ENCODE results near the gene CLASP1.
"Not testable (repeated sequence)": the region's sequence is repeated elsewhere in the genome, so short reads cannot be mapped to it uniquely, and the experiment has no call there.

Gene CLASP1

GRCh38 chr2:121319941-121320340, 329.3 kb downstream of the CLASP1 start:
- DNase-seq (ENCODE audit: low spot score): no peak

DNA sequence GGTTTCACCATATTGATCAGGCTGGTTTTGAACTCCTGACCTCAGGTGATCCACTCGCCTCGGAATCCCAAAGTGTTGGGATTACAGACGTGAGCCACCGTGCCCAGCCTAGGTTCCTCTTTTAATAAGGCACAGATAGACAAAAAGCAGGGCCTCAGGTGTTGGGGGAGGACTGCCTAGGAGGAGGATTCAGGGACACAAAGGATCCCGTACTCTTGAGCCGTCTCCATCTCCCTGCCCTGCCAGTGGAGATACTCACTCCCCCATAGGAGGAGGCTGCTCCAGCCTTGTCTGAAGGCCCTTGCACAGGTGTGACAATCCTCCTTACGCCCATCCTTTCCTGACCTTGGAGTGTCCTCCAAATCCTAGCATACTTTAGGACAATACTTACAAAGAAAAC, 332.3 kb downstream of the CLASP1 start:
- no peak for DNase-seq (ENCODE audit: low spot score)

GRCh38 chr2:121313701-121314100, 335.6 kb downstream of the CLASP1 start:
- not testable (repeated sequence) for DNase-seq (ENCODE audit: low spot score)

- DNase-seq (ENCODE audit: low spot score): no peak
These were observed 339.5 kb downstream of the CLASP1 start for GRCh38 chr2:121309801-121310200.

DNA sequence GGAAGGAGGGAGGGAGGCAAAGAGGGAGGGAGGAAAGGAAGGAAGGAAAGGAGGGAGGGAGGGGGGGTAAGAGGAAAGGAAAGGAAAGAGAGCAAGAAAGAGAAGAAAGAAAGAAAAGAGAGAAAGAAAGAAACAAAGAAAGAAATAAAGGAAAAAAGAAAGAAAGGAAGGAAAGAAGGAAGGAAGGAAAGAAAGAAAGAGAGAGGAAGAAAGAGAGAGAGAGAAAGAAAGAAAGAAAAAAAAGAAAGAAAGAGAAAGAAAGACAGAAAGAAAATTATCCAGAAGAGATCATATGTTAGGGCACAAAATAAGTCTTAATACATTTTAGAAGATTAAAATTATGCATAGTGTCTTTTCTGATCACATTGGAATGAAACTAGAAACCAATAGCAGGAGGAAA, 339.9 kb downstream of the CLASP1 start:
- DNase-seq (ENCODE audit: low spot score): no peak

- DNase-seq (ENCODE audit: low spot score): no peak
These were observed 342.2 kb downstream of the CLASP1 start for GRCh38 chr2:121307048-121307447.

GRCh38 chr2:121304941-121305340, 344.3 kb downstream of the CLASP1 start:
- no peak for DNase-seq (ENCODE audit: low spot score)

DNA sequence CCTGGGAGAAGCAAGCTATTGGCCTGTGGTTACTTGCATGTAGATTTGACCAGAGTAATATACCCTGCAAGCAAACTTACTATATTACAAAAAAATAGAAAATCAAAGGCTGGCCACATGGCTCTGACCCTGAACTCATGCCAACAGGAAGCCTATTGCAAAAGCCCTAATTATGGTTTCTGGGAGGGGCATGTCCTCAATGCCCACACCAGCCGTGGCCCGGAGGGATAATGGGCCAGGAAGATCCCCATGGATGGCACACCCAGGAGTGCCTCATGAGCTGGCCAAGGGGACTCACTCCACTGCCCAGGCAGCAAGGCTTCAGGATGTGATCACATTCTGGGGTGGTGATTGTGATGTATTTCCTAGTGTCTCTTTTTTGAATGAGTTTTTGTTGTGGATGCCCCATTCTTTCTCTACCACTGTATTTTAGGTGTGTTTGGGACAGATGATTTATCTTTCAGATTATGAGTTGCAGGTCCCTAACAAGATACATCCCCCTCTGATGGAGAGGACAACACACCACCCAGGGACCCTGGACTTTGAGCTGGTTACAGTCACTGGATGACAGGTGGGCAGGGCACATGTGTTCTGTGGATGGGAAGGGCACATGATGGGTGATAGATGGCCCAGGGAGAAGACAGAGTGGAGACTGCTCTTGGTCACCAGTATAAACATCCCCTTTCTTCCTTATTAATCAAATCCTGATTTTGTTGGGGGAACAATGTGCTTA, 345.6 kb downstream of the CLASP1 start:
- DNase-seq (ENCODE audit: low spot score): no peak

GRCh38 chr2:121301190-121301589, 348.1 kb downstream of the CLASP1 start:
- DNase-seq (ENCODE audit: low spot score): not testable (repeated sequence)

GRCh38 chr2:121298476-121298875, 350.8 kb downstream of the CLASP1 start:
- DNase-seq (ENCODE audit: low spot score): no peak

DNA sequence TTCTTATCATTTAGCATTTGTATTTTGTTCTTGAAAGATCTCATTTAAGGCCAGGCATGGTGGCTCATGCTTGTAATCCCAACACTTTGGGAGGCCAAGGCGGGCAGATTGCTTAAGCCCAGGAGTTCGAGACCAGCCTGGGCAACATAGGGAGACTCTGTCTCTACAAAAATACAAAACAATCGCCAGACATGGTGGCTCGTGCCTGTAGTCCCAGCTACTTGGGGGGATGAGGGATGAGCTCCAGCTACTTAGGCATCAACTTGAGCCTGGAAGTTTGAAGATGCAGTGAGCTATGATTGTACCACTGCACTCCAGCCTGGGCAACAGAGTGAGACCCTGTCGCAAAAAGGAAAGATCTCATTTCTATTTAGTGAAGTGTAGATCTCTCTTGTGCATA, 351.4 kb downstream of the CLASP1 start:
- DNase-seq (ENCODE audit: low spot score): not testable (repeated sequence)

DNA sequence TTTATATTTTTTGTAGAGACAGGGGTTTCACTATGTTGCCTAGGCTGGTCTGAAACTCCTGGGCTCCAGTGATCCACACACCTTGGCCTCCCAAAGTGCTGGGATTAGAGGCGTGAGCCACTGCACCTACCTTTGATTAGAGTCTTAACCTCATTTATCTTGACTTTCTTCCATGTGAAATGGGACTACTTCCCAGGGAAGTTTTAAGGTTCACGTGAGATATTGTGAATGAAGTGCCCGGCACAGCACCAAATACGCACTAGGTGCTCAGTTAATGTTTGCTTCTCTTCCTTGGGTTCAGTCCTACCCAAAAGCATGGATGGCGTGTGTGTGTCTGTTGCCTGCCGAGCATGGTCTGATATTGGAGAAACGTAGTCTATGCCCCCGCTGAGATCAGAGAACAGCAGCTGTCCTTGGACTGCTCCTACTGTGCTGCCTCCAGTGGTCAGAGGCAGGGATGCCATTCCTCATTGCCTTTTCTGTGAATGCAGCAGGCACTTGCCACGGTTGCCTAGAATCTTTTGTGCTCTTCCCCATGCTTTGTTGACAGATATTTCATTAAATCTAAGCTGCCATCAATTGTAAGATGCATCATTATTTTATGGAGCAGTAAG, 351.9 kb downstream of the CLASP1 start:
- peak; percentile 61 for DNase-seq (ENCODE audit: low spot score)

DNA sequence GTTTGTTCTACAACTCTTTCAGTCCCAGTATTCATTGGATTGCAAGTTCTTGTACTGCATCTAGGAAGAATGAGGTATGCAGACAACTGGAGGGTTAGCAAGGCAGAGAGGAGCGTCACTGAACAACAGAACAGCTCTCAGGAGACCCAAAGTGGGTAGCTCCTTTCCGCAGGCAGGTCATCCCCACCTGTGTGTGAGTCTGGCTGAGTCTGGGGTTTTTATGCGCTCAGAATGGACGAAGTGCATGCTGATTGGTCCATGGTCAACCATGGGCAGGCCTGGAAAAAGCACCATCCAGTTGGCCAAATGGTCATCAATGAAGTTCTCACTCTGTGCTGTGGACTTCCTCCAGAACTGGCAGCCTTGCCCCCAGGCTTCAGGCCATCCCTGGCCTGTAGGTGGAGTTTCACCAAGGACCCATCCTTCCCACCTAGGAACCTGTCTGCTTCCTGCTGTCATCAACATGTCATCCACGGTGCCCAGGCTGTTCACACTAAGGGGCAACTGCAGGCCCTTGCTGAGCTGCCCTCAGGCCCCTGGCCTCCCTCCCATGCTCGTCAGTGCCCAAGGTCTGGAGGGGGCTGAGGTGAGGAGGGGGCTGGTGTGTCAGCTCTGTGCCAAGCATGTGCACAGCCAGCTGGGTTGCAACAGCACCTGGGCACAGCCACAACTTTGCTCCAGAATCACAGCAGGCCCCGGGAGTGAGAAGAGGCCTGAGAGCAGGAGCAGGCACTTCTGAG, 353.2 kb downstream of the CLASP1 start:
- no peak for DNase-seq (ENCODE audit: low spot score)

DNA sequence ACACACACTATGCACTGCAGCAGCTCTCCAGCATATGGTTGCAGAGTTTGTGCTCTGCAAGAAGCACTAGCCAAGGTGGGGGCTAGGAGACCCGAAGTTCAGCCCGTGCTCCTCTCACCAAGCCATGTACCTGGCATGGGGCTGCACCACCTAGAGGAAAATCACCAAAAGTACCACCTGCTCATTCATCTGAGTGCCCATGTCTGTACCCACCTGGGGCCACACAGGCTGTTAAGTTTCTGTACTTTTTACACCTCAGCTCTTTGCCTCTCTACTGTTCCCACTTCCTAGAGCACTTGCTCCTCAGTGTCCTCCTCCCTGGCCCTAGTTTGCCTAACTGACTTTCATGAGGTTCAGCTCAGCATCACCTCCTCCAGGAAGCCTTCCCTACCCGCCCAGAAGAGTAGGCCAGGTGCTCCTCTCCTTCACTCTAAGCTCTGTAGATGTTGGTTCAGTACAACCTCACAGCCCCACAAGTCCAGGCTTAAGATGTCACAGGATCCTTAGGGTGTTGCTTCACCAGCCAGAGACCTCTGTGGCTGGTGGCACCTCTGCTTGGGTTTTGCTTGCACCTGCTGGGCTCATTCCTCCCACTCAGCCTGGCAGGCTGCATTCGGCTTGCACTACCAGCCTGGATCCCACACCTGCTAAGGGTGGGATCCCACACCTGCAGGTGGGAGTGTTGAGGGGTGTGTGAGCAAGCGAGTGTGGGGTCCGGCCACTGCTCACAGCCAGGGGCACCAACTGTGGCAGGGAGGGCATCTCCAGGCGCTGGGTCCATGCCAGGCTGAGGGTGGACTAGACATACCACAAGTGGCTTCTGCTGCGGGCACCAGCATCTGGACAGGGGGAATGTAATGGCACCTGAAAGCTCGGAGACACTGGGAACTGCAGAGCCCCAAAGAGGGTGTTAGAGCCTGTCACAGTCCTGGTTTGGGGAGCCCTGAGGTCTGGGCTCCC, 354.1 kb downstream of the CLASP1 start:
- DNase-seq (ENCODE audit: low spot score): no peak

GRCh38 chr2:121293450-121294325, 355.6 kb downstream of the CLASP1 start:
- no peak for DNase-seq (ENCODE audit: low spot score)

DNA sequence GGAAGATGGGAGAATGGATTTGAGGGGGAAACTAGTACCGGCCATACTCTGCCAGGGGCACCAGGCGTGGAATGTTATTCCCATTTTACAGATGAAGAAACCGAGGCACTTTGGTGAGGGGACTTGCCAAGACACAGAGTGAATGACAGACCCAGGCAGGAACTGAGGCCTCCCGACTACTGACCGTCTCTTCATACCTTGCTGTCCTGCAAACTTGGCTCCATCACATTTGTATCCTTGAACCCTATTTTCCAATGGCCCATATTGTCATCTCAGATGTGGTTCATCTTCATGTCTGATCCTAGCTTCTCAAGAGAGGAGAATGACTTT, 358.0 kb downstream of the CLASP1 start:
- no peak for DNase-seq (ENCODE audit: low spot score)

- DNase-seq (ENCODE audit: low spot score): no peak
These were observed 360.0 kb downstream of the CLASP1 start for GRCh38 chr2:121289271-121289670.

DNA sequence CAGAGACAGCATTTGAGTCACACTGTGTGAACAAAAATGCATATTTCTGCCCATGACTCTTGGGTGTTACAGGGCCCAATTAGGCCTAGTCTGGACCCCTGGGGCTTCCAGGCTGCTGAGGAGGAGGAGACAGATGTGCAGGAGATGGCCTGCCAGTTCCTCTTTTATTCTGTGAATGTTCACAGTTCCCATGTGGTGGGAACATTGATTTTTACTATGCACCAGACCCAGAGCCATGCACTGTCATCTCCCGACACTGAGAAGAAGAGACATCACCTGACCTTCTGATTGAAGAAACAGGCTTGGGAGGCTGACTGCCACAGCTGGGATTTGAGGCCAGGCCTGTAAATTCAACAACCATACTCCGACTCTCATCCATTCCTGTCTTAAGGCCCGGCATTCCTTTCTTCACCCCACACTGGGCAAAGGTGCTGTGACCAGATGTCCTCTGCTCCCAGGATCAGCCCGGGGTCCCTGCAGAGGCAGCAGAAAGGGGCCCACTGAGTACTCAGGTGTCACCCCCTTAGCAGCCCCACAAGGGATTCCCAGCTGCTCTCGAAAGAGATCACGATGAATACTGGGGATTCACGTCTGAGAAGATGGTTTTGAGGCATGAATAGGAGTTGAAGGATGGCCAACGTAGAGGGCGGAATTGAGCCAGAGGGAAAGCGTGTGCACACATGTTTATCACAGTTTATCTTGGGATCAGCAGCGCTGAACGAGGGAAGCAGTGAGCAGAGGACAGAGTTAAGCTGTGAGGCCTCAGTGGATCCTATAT, 360.6 kb downstream of the CLASP1 start:
- no peak for DNase-seq (ENCODE audit: low spot score)

- DNase-seq (ENCODE audit: low spot score): no peak
These were observed 361.3 kb downstream of the CLASP1 start for GRCh38 chr2:121287956-121288355.
